Adrenal gland (tissue), 12 donors: ENCODE data around the gene RTRAF. TPM values are rescaled to one million over a fixed set of nuclear protein-coding genes. Genes with fewer than 3 reads are reported as not detected.

Experiments
- DNase-seq, 7 donors: peaks; one replicate each; pipeline ENCODE4 v3.0.0-alpha.2; 2019 to 2020
- H3K27ac ChIP-seq, 5 donors: fragments of 200-600 bp; sonication (generic) in 4 of 5; 1 replicate in 3 of 5; 2 replicates in 2 of 5; pipeline versions ENCODE4 v1.5.1 to v1.8.0; 2016 to 2020; ENCODE audit warnings: mild to moderate bottlenecking in 1 of 5
- H3K27me3 ChIP-seq: fragments of 200-600 bp; 2 replicates; pipeline ENCODE4 v1.8.0; 2021
- H3K36me3 ChIP-seq, 2 donors: fragments of 200-600 bp; replicated peaks in 1 of 2; 1 replicate in 1 of 2; 2 replicates in 1 of 2; pipeline versions ENCODE4 v1.5.1 to v1.8.0; 2018 to 2022
- H3K4me1 ChIP-seq, 2 donors: fragments of 200-600 bp; replicated peaks in 1 of 2; 1 replicate in 1 of 2; 2 replicates in 1 of 2; pipeline versions ENCODE4 v1.5.1 to v1.8.0; 2018 to 2021
- H3K4me3 ChIP-seq, 4 donors: fragments of 200-600 bp; sonication (generic) in 3 of 4; one replicate each; pipeline ENCODE4 v1.5.1; 2016 to 2018
- H3K9me3 ChIP-seq, 3 donors: fragments of 200-600 bp; sonication (generic) in 1 of 3; replicated peaks in 1 of 3; 1 replicate in 2 of 3; 2 replicates in 1 of 3; pipeline versions ENCODE4 v1.5.1 to v1.8.0; 2016 to 2021
- CTCF ChIP-seq, 6 experiments: fragments of 450-650 bp in 4 of 6; fragments of 200-600 bp in 2 of 6; sonication (generic) in 1 of 6; IDR thresholded peaks; 1 replicate in 5 of 6; 2 replicates in 1 of 6; pipeline versions ENCODE4 v1.5.1 to v1.8.0; 2016 to 2021; ENCODE audit warnings: antibody characterized with exemption in 6 of 6, mild to moderate bottlenecking in 2 of 6, moderate library complexity in 1 of 6
- POLR2A ChIP-seq, 2 donors: fragments of 450-650 bp; IDR thresholded peaks; one replicate each; pipeline ENCODE4 v1.6.1; 2017; ENCODE audit warnings: antibody characterized with exemption in 2 of 2, mild to moderate bottlenecking in 2 of 2, moderate library complexity in 1 of 2
- WGBS, 4 donors: extraction: QIAGEN DNeasy Blood & Tissue Kit in 2 of 4; methylation state at CpG; one replicate each; pipeline versions ENCODE4 v1.1.5 to v1.1.7; 2013 to 2017; 5-methylcytosine and 5-hydroxymethylcytosine counted together
- intact Hi-C, 2 donors: fragments of 100-400 bp; cut with DNase I; formaldehyde crosslinking; loops; one replicate each; pipeline versions ENCODE4 v1.14.1 to v1.15.0; 2022 to 2023
- polyA plus RNA-seq, 3 donors: library from polyadenylated mRNA; stranded (reverse); fragments of 200-250 nt in 2 of 3; fragments of 350-450 nt in 1 of 3; fragmentation: Illumina TruSeq in 1 of 3; extraction: RNeasy Lipid Tissue Mini Kit (QIAGEN cat#74804) in 1 of 3; gene quantifications; one replicate each; pipeline ENCODE4 v1.2.3, GENCODE V29; 2013 to 2014
- total RNA-seq, 9 donors: library from RNA; depleted of rRNA in 4 of 9; stranded (reverse); fragments of >200 nt in 4 of 9; fragments of 120-200 nt in 1 of 9; fragmentation: NEBNext Ultra II Directional in 1 of 9; extraction: Animal tissue kit (Norgen Biotek cat#: 25700) in 1 of 9; gene quantifications; one replicate each; pipeline versions ENCODE4 v1.1.0 to v1.2.4, GENCODE V29; 2013 to 2023
- donor health status: healthy with polysubstance abuse.
- donor health status: Bipolar disorder and iron deficiency.
- donor health status: DM: yes; HTN: yes; CAD: no.
- donor health status: DM: no; HTN: no; CAD: no.
- donor health status: DM: no; HTN: no; CAD: no.
- donor health status: DM: yes; HTN: yes; CAD: no.

Gene RTRAF
- total and polyA plus RNA-seq, 12 donors: 12.9 to 308 (median 168) TPM

GRCh38 chr14:51963286-51963685 lies 26.1 kb upstream of the RTRAF start:
- DNase-seq: no peak
- intact Hi-C loops: no loop called here
- WGBS, 4 donors: 11 to 29% (median 18%) methylated on average over 4 of the region's 4 CpGs
- Histone ChIP-seq H3K4me1 (peaks cover 0 to 17% of the 10 kb centered on the region in 2 donors), H3K9me3 (no peaks in the 10 kb centered on the region), H3K36me3 (no peaks in the 10 kb centered on the region), H3K4me3 (peak overlapping the region in 1 of 4 donors; percentile 39), H3K27ac (no peak overlapping the region), H3K27me3 (no peaks in the 10 kb centered on the region)
- TF ChIP-seq POLR2A (IDR thresholded peaks at IDR 0.05): no peak
- TF ChIP-seq CTCF (IDR thresholded peaks at IDR 0.05): no peak

- Histone ChIP-seq H3K9me3 (no peaks in the 10 kb centered on the region), H3K4me1 (peaks cover 0 to 12% of the 10 kb centered on the region in 2 donors), H3K4me3 (no peak overlapping the region), H3K27ac (no peak overlapping the region), H3K27me3 (no peaks in the 10 kb centered on the region), H3K36me3 (no peaks in the 10 kb centered on the region)
- WGBS, 4 donors: 82 to 96% (median 88%) methylated on average over 2 of the region's 2 CpGs
- DNase-seq: no peak
- TF ChIP-seq CTCF (IDR thresholded peaks at IDR 0.05): no peak
- TF ChIP-seq POLR2A (IDR thresholded peaks at IDR 0.05): no peak
- intact Hi-C loops: no loop called here
Observed at GRCh38 chr14:51967521-51967920, 21.8 kb upstream of the RTRAF start.

- no peaks in the 10 kb centered on the region for H3K4me1 ChIP-seq
- TF ChIP-seq CTCF (IDR thresholded peaks at IDR 0.05) (no peak), POLR2A (IDR thresholded peaks at IDR 0.05) (no peak)
- H3K36me3 ChIP-seq: no peaks in the 10 kb centered on the region
- intact Hi-C loops: no loop called here
- H3K9me3 ChIP-seq: no peaks in the 10 kb centered on the region
- DNase-seq: no peak
- no peak overlapping the region for H3K27ac ChIP-seq
- no peaks in the 10 kb centered on the region for H3K27me3 ChIP-seq
- 75 to 85% (median 77%) methylated on average over 5 to 6 of the region's 6 CpGs for WGBS, 4 donors
- no peak overlapping the region for H3K4me3 ChIP-seq
Observed at GRCh38 chr14:51969852-51970540, 19.4 kb upstream of the RTRAF start.

- H3K27ac ChIP-seq: no peak overlapping the region
- intact Hi-C loops: no loop called here
- H3K9me3 ChIP-seq: no peaks in the 10 kb centered on the region
- 89 to 94% (median 94%) methylated on average over 7 of the region's 7 CpGs for WGBS, 4 donors
- H3K4me3 ChIP-seq: no peak overlapping the region
- no peaks in the 10 kb centered on the region for H3K36me3 ChIP-seq
- no peaks in the 10 kb centered on the region for H3K27me3 ChIP-seq
- TF ChIP-seq POLR2A (IDR thresholded peaks at IDR 0.05): no peak
- no peak for TF ChIP-seq CTCF (IDR thresholded peaks at IDR 0.05)
- no peaks in the 10 kb centered on the region for H3K4me1 ChIP-seq
- no peak for DNase-seq
Observed at GRCh38 chr14:51972566-51972965, 16.8 kb upstream of the RTRAF start.
